Caki2 (cell line): ENCODE data around the gene RNASEH2B. TPM values are rescaled to one million over a fixed set of nuclear protein-coding genes. Genes with fewer than 3 reads are reported as not detected.
A peak's percentile ranks its signal among the peaks of the same experiment; 100 is the strongest.

Experiments
- DNase-seq: peaks from one replicate; pipeline ENCODE4 v3.0.0-alpha.2; 2015; ENCODE audit warnings: low read depth
- in situ Hi-C: cut with HindIII; loops from 2 replicates; pipeline ENCODE4 v1.10.0; 2016; ENCODE audit warnings: low sequenced_read_pairs, low pct_unique_long_range_greater_than_20kb, mixed read lengths
- total RNA-seq: library from RNA; depleted of rRNA; stranded (reverse); fragments of >200 nt; shearing (Covaris generic); gene quantifications from 2 replicates; pipeline ENCODE4 v1.2.3, GENCODE V29; 2014; ENCODE audit warnings: low replicate concordance

The RNASEH2B gene
- total RNA-seq, 1 experiment from 2014 or later, result 53.0 TPM

DNA sequence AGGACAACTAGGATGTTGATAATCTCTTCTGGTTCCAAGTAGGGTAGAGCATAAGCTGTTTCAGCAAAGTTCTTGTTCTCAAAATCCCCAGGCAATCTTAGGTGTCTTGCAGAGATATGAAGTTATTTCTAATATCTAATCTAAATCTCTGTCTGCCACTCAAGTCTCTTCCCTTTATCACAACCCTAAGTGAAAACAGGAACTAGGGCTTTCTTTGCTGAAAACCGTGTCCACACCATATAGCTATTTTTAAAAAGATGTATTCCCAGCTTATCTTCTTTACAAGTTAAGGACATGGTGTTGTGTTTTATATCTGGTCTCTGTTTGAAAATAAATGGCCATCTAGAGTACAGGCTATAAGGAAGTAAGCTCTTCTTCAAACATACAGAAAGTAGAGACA, 11.3 kb upstream of the RNASEH2B start:
- DNase-seq, result no peak
- in situ Hi-C loops, result no loop called here

DNA sequence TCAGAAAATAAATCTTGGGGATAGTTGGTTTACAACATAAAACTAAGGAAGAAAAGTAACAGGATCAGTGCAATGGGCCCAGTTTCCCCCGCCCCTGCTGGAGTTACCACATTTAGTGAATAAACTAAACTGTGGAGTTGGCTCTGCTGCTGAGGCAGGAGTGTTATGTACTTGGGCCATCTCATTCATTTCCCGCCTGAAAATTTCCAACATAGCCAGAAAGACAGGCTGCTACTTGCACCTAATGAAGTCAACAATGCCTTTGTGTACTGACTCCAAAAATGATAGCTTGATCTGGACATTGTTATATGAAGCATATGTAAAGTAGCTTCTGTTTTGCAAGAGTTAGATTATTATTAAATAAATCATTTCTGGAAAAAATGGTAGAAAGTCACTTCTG, 7.9 kb upstream of the RNASEH2B start:
- in situ Hi-C loops, result no loop called here
- no peak for DNase-seq

DNA sequence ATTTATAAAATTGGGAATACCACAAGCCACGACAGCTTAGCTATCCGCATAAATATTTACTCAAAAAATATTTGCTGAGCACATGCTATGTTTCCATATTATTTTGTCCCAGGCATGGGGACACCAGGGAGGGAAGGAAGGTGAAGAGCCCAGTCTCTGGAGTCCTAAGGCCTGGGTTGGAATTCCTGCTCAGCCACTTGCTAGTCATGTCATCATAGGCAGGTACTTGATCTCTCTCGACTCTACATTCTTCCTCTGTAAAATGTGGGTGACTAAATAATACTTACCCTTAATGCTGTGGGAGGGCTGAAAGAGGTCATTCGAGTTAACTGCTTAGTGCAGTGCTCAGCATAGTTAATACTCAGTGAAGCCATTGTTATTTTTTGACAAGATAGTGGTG, 4.3 kb upstream of the RNASEH2B start:
- in situ Hi-C loops, result no loop called here
- DNase-seq, result no peak

DNA sequence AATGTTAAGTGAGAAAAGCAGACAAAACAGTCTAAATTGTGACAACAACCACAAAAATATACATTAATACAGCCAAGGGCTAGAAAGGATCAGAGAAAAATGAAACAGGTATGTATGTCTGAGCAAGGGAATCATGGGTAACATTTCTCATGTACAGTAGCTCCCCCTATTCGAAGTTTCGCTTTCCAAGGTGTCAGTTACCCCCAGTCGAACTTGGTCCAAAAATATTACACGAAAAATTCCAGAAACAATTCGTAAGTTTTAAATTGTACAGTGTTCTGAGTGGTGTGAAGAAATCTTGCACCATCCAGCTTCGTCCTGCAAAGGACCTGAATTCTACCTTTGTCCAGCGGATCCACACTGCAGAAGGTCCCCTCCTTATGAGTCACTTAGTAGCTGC, 1.8 kb upstream of the RNASEH2B start:
- no peak for DNase-seq
- in situ Hi-C loops, result no loop called here

DNA sequence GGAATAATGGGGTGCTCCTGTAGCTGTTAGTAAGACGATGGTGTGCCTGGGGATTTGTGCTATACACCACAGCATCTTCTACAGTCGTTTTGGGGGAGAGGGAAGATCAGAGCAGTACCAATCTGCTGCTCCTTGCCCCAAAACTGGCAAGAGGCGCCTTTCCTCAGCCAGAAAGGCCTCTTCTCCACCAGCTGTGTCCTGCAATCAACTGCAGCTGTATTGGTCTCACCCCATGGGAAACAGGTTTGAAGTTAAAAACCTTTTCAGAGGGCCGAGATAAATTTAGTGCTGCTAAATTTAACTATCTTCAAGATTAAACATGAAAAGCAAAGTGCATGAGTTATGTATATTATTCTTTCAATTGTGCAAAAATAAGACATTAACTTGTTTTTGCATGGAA, 1.2 kb upstream of the RNASEH2B start:
- no peak for DNase-seq
- in situ Hi-C loops, result no loop called here

DNA sequence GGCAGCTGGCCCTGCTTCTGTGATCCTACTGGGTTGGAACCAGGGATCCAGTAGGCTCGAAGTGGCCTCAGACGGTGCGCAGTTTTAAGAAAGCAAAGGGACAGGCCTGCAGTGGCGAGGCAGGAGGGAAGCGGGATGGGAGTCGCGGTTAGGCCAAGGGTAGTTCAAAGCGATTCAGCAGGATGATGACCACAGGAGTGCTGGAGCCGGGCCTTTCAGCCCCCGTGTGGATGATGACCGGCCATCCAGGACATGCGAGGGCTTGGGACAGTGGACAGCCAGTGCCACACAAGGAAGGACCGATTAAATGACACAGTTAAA, 854 bp downstream of the RNASEH2B start:
- in situ Hi-C loops, result no loop called here
- peak; percentile 51 for DNase-seq

DNA sequence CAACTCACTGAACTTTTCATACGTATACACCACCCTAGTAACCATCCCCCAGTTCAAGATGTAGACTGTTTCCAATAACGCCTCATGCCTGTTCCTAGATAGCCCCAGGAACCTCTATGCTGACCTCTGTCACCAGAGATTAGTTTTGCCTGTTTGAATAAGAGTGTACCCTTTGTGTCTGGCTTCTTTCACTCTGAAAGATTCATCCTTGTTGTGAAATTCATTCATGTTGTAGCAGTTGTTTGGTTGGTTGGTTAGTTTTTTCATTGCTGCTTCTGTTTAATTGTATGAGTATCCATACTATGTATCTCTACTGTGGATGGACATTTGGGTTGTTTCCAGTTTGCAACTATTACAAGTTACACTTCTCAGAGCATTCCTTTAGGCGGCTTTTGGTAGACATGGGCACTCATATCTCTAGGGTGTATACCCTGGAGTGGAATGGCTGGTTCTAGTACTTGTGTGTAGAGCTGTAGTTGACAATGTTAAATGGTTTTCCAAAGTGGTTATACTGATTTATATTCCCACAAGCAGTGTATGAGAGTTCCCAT, 1.6 kb downstream of the RNASEH2B start:
- in situ Hi-C loops, result no loop called here
- DNase-seq, result peak; percentile 4

DNA sequence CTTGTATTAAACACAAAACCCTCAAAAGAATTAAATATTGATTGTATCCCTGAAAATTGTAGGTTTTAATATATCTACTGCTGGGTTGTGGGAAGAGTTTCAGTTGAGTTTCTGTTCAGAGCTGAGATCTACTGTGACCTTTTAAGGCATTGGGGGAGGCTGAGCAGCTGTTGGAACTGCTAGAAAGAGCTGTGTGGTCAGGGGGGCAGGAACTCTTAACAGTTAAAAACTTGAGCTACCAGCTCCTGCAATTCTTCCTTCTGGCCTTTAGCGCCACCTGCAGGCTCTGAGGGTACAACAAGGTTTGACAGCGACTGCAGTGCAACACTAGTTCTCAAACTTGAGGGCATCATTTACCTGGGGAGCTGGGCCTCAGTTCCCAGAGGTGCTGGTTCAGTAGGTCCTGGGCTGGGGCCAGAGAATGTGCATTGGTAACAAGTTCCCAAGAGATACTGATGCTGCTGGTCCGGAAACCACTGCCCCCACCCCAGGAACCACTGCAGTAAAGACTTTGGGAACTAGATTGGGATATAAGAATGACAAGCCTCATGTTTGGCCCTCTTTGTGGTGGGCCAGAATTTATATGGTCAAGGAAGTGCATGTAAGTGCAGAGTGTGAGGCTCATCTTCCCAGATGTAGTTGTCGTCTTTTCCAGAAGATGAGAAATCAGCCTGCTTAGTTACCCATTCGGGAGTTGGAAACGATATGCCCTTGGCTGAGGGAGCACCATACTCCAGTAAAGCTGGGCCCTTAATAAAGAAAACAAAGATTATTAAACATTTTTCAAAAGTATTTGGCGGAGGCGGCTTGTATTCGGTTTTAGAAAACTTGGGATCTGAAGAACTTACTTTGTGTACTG, 2.6 kb downstream of the RNASEH2B start:
- in situ Hi-C loops, result no loop called here
- peak; percentile 52 for DNase-seq

DNA sequence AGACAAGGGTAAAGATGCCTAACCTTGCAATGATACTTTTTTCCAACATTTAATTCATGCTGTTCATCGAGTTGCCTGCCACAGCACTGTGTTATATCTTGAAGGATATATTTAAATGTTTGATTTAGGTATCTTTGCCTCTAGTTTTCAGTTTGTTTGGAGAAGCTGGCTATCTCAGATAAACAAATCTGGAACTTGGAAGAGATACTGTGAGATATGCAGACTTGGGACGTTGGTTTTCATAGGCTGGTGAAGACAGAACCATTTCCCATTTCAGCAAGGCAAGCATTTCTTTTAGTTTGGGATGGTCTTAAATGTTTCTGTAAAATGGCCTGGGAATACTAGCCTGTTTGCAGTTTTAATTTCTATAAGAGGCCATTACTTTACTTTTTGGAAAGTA, 3.3 kb downstream of the RNASEH2B start:
- in situ Hi-C loops, result no loop called here

DNA sequence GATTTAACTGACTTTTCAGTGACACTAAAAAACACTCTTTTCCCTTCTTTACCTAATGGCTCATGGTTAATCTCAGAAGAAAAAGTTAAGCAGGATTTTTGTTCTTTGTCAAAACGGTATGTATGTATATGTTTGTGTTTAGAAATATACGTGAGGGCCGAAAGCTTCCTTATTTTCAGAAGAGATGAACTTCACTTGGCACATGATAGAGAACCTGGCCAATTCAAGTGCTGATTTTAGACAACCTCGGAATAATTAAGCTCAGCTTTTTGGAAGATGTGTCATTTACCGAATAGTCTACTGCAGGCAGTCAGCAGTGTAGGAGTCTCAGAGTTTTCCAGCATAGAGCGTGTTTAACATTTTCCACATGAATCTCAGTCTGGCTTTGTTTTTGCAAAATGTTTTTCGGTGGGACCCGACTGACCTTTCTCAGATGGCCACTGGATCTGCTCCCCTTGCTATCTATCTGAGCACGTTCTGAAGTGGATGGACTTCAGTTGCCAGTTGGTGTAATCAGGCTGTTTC, 4.6 kb downstream of the RNASEH2B start:
- DNase-seq, result no peak
- in situ Hi-C loops, result no loop called here

More for the DNA sequence above, 3.3 kb downstream of the RNASEH2B start:
- DNase-seq, result no peak

DNA sequence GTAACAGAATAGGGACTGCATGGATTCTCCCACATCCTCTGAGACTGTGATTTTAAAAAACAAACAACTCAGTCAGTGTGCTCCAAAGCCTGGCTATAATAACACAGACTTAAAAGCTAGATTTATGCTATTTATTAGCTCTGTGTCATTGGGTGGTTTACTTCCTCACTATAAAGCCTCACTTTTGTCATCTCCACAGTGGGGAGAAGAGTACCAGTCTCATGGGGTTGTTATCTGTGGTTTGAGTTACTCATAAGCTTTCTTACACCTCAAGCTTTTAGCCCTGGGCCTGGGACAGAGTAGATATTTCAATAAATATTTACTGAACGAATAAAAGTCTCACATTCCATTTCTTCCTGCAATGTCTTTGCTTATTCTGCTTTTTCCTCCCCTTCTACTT, 5.3 kb downstream of the RNASEH2B start:
- in situ Hi-C loops, result no loop called here
- DNase-seq, result no peak

DNA sequence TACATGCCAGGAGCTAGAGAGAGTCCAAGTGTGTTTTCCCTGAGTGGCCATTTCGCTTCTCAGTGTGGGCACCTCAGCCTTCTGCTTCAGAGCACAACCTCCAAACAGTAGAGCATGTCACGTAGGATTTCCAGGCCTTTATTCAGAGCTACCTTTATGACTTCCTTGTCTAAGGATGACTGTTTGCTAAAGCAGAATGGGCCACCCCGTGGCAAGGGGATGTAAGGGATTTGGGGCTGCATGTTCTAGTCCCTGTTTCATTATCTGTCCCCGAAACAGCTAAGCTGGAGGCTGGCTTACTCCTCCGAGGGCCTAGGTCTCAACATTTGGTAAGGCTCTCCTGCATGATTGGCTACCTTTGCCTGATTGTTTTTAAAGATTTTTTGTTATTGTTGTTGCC, 6.0 kb downstream of the RNASEH2B start:
- in situ Hi-C loops, result no loop called here
- no peak for DNase-seq

DNA sequence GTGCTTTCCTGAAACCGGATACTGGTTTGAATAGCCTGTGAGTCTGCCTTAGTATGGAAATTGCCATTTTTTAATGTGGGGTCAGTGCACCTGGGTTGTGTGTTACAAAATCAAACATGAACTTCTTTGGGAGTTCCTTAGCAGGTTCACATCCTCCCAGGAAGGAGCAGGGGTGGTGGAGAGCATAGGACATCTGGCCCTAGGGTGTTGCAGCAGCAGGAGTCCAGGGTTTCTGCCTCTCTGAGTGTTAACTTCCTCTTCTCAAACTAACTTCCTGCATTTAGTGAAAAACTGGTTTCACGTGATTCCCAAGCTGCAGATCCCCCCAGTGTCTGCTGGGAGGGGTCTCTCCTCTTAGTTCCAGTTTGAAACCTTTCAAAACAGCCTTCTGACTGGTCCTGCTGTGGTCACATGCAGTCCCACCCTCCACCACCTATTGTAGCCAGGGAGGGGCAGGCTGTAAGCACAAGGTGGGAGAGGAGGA, 7.2 kb downstream of the RNASEH2B start:
- DNase-seq, result no peak
- in situ Hi-C loops, result no loop called here

DNA sequence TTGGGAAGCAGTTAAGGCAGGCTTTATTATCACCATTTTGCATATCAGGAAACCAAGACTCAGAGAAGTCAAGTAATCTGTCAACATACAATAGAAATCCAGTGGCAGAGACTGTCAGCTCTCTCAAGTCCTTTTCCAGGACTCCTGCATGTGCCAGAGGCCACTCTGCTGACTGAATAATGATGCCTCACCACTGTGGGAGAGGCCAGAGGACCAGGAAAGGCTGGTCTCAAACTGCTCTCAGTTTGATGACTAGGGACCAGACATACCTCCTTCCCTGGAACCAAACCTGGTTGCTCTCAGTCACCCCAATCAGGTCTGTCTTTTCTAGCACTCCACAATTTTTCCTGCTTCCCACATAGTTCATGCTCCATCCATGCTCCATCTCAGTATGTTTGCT, 8.0 kb downstream of the RNASEH2B start:
- no peak for DNase-seq
- in situ Hi-C loops, result no loop called here

DNA sequence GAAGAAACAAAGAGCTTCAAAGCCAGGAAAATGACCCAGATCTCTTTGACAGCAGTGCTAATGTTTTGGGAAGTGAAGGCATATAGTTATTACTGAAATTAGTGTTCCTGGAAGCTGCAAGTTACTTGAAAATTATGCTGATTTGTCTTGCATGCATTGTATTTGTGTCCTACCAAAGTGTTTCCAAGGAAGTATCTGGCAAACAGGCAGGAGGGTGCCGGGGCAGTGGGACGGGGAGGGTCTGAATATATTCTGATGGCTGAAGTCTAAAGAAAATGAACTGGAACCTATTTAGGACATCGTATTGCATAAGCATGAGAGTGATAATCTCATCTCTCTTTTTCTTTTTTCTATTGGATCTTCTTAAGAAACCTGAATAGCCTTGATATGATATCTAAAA, 9.0 kb downstream of the RNASEH2B start:
- in situ Hi-C loops, result no loop called here
- no peak for DNase-seq

DNA sequence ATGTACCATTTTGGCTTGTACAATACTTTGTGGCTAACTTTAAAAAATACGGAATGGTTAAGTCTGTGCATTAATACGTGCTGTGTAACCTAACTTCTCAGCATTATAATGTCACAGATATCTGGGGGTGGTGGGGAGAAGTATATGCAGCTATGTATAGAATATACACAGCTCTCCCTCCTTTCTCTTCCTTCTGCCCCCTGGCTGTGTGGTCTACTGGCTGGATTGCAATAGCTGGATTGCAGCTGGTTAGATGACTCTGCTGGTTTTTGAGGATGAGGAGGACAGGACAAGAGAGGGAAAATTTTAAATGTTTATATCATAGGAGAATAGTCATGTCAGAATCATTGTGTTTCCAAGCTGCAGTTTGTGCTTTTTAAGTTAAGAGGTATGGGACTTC, 9.7 kb downstream of the RNASEH2B start:
- in situ Hi-C loops, result no loop called here
- DNase-seq, result no peak

DNA sequence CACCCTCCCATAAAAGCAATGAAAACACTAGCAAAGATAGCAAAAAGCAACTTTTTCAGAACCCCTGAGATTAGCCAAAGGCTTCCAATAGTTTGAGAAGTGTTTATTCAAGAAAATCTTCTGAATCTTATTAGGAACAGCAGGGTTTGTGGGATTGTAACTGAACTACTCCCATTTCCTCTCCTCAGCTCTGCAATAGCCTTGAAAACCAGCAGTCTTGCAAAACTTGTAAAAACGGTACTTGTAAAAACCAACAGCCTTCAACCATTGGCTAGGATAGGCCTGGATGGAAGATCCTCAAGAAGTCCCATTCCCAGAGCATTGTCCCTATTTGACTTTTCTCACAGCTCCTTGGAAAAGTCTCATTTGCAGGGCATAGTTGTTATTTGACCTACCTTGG, 12.1 kb downstream of the RNASEH2B start:
- DNase-seq, result no peak
- in situ Hi-C loops, result no loop called here

DNA sequence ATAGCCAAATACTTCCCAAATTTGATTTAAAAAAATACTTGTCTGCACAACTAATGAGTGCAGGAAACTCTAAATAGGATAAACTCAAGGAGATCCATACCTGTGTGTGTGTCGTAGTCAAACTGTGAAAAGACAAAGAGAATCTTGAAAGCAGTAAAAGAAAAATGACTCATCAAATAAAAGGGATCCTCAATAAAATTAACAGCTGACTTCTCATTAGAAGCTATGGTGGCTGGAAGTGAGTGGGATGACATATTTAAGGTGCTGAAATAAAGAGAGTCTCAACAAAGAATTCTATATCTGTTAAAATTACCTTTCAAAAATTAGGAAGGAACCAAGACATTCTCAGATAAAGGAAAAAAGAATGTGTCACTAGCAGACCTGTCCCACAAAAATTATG, 13.7 kb downstream of the RNASEH2B start:
- no peak for DNase-seq
- in situ Hi-C loops, result no loop called here

DNA sequence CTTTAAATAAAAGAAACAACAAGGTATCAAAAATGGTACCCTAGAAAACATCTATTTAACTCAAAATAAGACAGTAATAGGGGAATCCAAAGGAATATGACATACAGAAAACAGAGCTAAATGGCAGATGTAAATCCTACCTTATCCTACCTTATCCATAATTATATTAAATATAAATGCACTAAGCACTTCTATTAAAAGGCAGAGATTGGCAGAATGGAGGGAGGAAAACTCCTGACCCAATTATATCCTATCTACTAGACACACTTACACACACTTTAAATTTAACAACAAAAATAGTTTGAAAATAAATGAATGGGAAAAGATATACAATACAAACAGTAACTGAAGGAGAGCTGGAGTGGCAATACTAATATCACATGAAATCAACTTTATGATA, 14.4 kb downstream of the RNASEH2B start:
- in situ Hi-C loops, result no loop called here

DNA sequence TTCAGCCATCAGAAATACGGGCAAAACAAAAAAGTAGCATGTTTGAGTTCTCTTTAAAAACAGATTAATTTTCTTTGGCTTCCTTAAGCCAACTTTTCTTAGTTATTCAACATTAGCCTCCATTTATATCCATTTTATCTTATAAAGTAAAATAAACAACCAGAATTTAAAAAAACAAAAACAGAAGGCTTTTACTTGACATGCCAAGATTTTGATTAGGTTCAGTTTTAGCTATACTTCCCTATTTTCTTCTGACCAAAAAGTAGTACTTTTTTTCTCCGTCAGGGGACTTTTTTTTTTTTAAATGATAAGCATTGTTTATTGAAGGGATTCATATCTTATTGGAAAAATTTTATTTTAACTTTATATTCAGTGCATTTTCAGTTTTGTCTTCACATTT, 18.1 kb downstream of the RNASEH2B start:
- in situ Hi-C loops, result no loop called here

More for the DNA sequence above, 14.4 kb downstream of the RNASEH2B start:
- no peak for DNase-seq

More for the DNA sequence above, 18.1 kb downstream of the RNASEH2B start:
- no peak for DNase-seq
